ENCODE measurements around the gene METTL6. TPM values are rescaled to one million over a fixed set of nuclear protein-coding genes. Genes with fewer than 3 reads are reported as not detected.
"Not testable (repeated sequence)": the region's sequence is repeated elsewhere in the genome, so short reads cannot be mapped to it uniquely, and the experiment has no call there.

The METTL6 gene
- total RNA-seq, 3 donors from 2014 or later, result 10.1 to 13.7 (median 10.1) TPM

GRCh38 chr3:15401936-15402335 is 25.4 kb downstream of the METTL6 start:
- H3K9me3 ChIP-seq, result no peaks in the 10 kb centered on the region
- ATAC-seq (no peak), DNase-seq (no peak)
- no peaks in the 10 kb centered on the region for H3K36me3 ChIP-seq (ENCODE audit: low read depth)
- H3K4me1 ChIP-seq (ENCODE audit: low read depth), result no peaks in the 10 kb centered on the region
- intact Hi-C loops (cut with DNase I, micrococcal nuclease), result no loop called here
- H3K4me3 ChIP-seq, result no peak overlapping the region
- TF ChIP-seq, protein P1, sequence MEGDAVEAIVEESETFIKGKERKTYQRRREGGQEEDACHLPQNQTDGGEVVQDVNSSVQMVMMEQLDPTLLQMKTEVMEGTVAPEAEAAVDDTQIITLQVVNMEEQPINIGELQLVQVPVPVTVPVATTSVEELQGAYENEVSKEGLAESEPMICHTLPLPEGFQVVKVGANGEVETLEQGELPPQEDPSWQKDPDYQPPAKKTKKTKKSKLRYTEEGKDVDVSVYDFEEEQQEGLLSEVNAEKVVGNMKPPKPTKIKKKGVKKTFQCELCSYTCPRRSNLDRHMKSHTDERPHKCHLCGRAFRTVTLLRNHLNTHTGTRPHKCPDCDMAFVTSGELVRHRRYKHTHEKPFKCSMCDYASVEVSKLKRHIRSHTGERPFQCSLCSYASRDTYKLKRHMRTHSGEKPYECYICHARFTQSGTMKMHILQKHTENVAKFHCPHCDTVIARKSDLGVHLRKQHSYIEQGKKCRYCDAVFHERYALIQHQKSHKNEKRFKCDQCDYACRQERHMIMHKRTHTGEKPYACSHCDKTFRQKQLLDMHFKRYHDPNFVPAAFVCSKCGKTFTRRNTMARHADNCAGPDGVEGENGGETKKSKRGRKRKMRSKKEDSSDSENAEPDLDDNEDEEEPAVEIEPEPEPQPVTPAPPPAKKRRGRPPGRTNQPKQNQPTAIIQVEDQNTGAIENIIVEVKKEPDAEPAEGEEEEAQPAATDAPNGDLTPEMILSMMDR (IDR thresholded peaks at IDR 0.05), result no peak

DNA sequence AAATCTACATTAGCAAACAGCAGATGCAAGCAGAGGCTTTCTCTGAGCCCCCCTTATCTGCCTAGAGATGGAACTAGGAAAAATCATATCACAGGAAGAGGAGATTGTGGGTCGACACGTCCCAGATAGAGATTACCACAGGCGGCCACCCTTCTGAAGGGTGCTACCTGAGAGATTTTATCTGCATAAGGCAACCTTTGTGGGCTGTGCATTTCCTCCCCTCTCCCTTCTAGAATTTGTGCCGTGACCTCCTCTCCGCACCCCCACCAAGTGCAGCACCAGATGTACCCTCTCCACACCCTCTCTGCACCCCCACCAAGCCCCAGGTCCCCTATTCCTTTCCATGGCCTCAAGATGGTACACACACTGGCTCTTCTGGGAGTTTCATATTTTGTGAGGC is 27.4 kb downstream of the METTL6 start:
- DNase-seq, result no peak
- no peak for ATAC-seq
- no peak overlapping the region for H3K4me3 ChIP-seq

GRCh38 chr3:15398731-15399133 is 28.6 kb downstream of the METTL6 start:
- peak; percentile 34 for ATAC-seq
- intact Hi-C loops (cut with DNase I, micrococcal nuclease); H3K4me3 ChIP-seq; DNase-seq; H3K4me1 ChIP-seq (ENCODE audit: low read depth); H3K9me3 ChIP-seq; H3K36me3 ChIP-seq (ENCODE audit: low read depth): not testable (repeated sequence)

More for the DNA sequence above, 27.4 kb downstream of the METTL6 start:
- no peaks in the 10 kb centered on the region for H3K9me3 ChIP-seq
- TF ChIP-seq, protein P1 (IDR thresholded peaks at IDR 0.05), result no peak
- no peaks in the 10 kb centered on the region for H3K36me3 ChIP-seq (ENCODE audit: low read depth)
- intact Hi-C loops (cut with DNase I, micrococcal nuclease), result no loop called here
- no peaks in the 10 kb centered on the region for H3K4me1 ChIP-seq (ENCODE audit: low read depth)

- DNase-seq; H3K4me1 ChIP-seq (ENCODE audit: low read depth); H3K4me3 ChIP-seq; H3K9me3 ChIP-seq; ATAC-seq; intact Hi-C loops (cut with DNase I, micrococcal nuclease); H3K36me3 ChIP-seq (ENCODE audit: low read depth): not testable (repeated sequence)
Measured at GRCh38 chr3:15393252-15393651, 34.1 kb downstream of the METTL6 start.

DNA sequence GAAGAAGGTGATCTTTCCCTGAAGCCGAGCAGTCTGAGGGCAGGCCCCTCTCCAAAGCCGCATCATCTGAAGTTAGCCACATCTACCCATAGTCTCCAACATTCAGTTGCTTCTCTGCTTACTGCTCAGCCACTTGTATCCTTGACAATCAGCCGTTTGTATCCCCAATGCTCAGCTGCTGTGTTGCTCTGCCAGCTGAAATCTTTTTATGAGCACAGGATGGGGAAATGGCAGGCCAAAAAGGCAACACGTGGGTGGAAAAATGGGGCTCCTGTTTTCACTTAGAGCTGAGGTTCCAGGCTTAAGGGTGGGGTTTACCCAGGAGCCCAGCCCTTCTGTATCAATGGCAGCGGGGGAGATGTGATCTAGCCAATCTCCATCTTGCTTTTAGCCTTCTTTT is 36.3 kb downstream of the METTL6 start:
- H3K9me3 ChIP-seq, result peaks cover 3% of the 10 kb centered on the region
- TF ChIP-seq, protein P1 (IDR thresholded peaks at IDR 0.05), result no peak
- no peaks in the 10 kb centered on the region for H3K4me1 ChIP-seq (ENCODE audit: low read depth)
- ATAC-seq (no peak), DNase-seq (no peak)
- no peaks in the 10 kb centered on the region for H3K36me3 ChIP-seq (ENCODE audit: low read depth)
- intact Hi-C loops (cut with DNase I, micrococcal nuclease), result no loop called here
- no peak overlapping the region for H3K4me3 ChIP-seq

DNA sequence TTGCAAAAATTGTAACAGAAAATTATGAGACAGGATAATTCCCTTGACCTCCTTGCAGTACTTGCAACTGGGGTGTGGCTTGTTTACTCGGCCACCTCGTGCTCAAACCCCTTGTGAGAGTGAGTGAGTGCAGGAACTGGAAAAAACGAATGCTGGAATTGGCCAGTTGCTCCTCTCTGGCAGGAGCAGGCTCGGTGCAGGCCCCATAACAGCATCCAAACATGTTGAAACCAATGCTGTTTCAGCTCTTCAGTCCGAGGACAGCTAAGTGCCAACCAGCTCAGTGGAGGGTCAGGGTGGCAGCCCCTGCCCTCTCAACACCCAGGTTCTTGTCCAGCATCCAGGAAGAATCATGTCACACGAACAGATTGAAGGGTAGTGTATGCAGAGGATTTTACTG is 36.9 kb downstream of the METTL6 start:
- Histone ChIP-seq H3K9me3 (peaks cover 3% of the 10 kb centered on the region), H3K36me3 (ENCODE audit: low read depth) (no peaks in the 10 kb centered on the region), H3K4me1 (ENCODE audit: low read depth) (no peaks in the 10 kb centered on the region), H3K4me3 (no peak overlapping the region)
- peak; percentile 15 for ATAC-seq
- no peak for DNase-seq
- intact Hi-C loops (cut with DNase I, micrococcal nuclease), result no loop called here
- TF ChIP-seq, protein P1 (IDR thresholded peaks at IDR 0.05), result no peak

DNA sequence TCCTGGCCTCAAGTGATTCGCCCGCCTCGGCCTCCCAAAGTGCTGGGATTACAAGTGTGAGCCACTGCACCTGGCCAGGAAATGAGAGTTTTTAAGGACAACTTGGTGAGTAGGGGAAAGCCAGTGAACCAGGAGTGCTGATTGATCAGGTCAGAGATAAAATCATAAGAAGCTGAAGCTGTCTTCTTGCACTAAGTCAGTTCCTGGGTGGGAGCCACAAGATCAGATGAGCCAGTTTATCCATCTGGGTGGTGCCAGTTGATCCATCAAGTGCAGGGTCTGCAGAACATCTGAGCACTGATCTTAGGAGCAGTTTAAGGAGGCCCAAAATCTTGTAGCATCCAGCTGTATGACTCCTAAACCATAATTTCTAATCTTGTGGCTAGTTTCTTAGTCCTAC is 39.0 kb downstream of the METTL6 start:
- H3K9me3 ChIP-seq; H3K4me1 ChIP-seq (ENCODE audit: low read depth); intact Hi-C loops (cut with DNase I, micrococcal nuclease); H3K4me3 ChIP-seq; DNase-seq; ATAC-seq; H3K36me3 ChIP-seq (ENCODE audit: low read depth): not testable (repeated sequence)

Measured in mucosa of descending colon (tissue), 3 donors.